ENCODE results near the gene CBX3.
A peak's percentile ranks its signal among the peaks of the same experiment; 100 is the strongest.
"Not testable (repeated sequence)": the region's sequence is repeated elsewhere in the genome, so short reads cannot be mapped to it uniquely, and the experiment has no call there.

CBX3 gene

GRCh38 chr7:26201247-26202018 is at the start of gene CBX3:
Gene CBX3, plus strand, starts transcription at chr7:26201745. Its CDS starts 1,254 bp downstream, at chr7:26202999.
- peak; percentile 96 for DNase-seq

GRCh38 chr7:26151953-26152781 is 49.4 kb upstream of the CBX3 start, which contains the start of gene NFE2L3:
Gene NFE2L3, plus strand, starts transcription at chr7:26152198. Its CDS starts 301 bp downstream, at chr7:26152499.
- DNase-seq = peak; percentile 95

DNA sequence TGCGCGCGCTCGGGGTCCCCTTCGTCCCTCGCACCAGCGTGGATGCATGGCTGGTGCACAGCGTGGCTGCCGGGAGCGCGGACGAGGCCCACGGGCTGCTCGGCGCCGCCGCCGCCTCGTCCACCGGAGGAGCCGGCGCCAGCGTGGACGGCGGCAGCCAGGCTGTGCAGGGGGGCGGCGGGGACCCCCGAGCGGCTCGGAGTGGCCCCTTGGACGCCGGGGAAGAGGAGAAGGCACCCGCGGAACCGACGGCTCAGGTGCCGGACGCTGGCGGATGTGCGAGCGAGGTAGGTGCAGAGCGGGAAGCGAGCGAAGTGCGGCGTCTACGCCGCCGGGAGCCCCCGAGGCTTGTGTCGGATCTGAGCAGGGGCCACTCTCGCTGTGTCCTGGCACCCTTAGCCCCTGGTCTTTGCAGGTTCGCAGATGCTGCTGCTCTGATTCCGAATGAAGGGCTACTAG is 48.7 kb upstream of the CBX3 start:
- peak; percentile 60 for DNase-seq

DNA sequence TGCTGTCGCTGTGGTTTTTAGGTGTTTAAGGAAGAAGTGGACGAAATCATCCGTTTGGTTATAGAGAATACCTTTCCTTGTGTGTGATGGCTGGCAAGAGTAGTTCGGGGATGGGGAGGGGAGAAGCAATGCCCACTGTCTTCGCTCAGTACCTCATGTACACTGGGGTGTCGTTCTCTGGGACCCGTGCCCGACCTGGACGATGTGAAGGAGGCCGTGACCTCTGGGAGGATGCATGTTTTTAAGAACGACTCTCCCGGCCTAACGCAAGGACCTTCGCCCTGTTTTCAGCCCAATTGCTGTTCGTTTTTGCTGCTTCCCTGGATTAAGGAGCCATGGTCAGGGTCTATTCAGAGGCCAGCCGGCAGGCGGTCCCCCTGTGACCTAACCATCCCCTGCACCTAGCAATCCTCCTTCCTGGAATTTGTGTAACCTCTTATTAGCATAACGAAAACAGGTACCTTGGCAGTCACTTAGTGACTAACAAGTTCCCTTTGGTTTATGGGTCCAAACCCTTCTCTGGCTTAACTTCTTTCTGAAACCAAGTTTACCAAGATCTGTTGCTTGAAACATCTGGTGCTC is 48.2 kb upstream of the CBX3 start:
- DNase-seq = peak; percentile 30

DNA sequence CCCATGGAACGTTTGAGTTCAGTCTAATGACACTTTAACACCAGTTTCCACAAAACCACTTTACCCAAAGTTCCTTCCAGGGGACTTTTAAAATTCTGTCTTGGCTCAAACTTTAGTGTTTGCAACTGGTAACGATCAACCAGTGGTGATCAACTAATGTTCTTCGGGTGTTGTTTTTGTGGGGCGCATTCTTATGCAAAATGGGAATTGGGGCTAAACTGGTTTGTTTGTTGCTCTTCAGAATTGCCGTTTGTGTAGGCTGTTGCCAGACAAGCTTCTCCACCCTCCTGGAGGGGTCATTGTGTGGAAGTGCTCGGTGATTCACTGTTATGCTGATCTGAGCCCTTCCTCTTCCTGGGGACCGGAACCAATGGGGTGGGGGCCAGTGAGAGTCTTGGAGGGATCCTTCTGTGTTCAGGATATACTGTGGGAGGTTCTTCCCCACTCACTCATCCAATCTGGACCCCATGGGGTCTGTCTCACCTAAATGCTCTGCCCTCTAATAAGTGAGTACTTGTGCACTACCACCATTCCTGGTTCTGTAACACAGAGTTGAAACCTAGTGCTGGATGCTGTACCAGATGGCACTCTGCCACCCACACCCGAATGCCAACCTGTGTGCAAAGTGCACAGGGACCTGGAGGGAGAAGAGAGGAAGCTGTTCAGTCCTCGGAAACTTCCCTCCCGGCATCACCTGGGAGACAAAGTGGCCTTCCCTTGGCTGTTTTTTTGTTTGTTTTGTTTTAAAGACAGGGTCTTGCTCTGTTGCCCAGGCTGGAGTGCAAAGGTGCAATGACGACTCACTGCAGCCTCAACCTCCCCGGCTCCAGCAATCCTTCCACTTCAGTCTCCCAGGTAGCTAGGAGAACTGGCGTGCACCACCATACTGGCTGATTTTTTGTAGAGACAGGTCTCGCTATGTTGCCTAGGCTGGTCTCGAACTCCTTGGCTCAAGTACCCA is 47.4 kb upstream of the CBX3 start:
- DNase-seq = peak; percentile 48

GRCh38 chr7:26155531-26156375 is 45.8 kb upstream of the CBX3 start:
- DNase-seq = peak; percentile 51

GRCh38 chr7:26156451-26157420 is 44.8 kb upstream of the CBX3 start:
- peak; percentile 58 for DNase-seq

- DNase-seq = no peak
Measured at GRCh38 chr7:26157520-26158105, 43.9 kb upstream of the CBX3 start.

- DNase-seq = no peak
Measured at GRCh38 chr7:26159243-26159642, 42.3 kb upstream of the CBX3 start.

DNA sequence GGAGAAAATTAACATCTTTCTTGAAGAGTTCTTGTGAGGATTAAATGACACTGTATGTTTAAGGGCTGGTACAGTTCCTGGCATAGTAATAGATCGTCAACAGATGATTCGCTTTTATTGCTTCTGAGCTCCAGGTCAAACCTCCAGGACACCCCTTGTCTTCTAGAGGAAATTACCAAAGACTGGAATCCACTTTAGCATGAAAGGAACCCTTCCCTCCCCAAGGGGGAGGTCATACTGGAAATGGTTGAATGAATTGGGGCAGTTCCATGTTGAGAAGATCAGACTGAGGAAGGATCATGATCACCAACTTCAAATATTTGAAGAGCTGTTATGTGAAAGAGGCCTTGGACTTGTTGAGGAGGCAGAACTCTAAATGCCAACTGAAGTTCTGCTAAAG is 40.6 kb upstream of the CBX3 start:
- no peak for DNase-seq

DNA sequence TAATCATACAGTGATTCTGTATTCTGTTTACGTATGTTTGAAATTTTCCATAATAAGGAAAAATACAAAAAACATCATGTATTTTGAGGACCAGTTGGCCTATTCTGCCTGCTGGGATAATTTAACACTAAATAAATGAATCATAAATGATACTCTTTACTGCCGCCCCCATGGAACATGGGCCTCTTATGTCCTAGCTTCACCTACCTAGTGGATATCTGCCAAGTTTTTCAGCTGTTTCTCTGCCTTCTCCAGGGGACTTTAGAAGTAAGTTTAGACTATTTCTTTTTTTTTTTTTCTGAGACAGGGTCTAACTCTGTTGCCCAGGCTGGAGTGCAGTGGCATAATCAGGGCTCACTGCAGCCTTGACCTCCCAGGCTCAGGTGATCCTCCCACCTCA is 39.1 kb upstream of the CBX3 start:
- no peak for DNase-seq

DNA sequence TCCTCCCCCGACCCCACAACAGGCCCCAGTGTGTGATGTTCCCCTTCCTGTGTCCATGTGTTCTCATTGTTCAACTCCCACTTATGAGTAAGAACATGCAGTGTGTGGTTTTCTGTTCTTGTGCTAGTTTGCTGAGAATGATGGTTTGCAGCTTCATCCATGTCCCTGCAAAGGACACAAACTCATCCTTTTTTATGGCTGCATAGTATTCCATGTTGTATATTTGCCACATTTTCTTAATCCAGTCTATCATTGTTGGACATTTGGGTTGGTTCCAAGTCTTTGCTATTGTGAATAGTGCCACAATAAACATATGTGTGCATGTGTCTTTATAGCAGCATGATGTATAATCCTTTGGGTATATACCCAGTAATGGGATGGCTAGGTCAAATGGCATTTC is 37.7 kb upstream of the CBX3 start:
- not testable (repeated sequence) for DNase-seq

GRCh38 chr7:26165950-26166683 is 35.4 kb upstream of the CBX3 start:
- no peak for DNase-seq

DNA sequence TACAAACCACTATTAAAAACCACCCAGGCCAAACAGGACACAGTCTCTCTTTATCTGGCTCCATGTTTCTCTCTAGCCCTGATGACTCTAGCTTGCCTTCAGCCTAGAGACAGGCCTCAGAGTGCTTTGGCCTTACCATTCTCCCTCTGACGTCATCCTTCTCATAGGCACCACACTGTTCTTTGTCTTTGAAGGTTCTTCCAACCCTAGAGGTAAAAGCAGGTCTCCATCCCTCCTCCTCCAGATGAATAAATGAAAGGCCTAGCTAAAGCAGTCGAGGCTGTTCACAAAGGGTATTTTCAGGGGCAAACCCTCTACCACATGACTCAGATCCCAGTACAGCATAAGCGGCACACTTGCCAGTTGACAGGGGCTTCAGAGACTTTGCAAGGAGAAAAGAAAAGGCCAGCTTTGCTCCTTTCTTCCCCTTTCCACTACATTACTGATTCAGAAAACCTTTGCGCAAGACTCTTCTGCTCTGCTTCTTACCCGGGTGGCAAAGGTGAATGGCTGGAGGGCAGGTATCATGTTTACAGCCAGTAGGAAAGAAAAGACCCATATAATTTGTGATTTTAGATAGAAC is 34.8 kb upstream of the CBX3 start:
- no peak for DNase-seq

DNA sequence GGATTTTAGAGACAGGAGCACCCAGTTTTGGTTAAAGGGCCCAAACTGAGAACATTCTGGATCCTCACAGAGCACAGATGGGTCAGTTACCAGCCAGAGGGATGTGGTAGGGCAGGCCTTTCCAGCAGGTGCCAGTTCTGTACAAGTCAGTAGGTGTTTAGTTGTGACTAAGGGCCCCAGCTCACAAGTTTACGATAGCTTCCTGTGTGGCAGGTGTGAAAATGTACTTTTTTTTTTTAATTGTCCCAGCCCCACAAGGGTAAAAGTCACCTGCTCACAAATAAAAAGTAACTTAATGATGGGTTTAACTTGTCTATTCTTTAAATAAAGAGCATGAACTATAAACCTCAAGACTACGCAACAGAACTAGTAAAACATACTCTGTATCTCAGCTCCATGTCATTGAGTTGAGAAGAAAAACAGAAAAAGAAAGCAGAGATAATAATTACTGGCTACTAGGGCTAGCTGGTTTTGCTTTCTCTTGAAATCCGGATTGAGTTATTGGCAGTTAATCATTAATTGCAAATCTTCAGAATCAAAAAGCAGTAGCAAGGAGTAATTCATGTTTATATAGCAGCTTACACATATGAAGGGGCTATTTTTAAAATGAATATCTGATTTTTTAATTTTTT is 34.1 kb upstream of the CBX3 start:
- no peak for DNase-seq

GRCh38 chr7:26168458-26169023 is 33.0 kb upstream of the CBX3 start:
- DNase-seq = no peak

DNA sequence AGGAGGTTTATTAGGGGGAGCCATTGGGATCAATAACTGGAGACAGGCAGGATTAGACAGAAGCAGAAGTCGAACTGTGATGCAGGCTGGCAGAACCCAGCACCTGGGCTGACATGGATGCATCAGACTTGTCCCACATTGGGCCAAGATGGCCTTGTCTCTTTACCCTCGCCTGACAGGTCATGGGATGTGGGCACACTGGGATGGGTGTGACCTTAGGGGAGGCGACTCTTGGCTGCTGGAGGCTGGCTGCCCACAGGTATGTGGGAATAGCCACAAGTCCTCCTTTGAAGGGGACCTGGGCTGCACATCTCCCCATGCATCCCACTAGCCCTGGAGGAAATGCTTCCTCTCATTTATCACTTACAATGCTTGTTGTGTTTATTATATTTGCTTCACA is 32.3 kb upstream of the CBX3 start:
- no peak for DNase-seq

- no peak for DNase-seq
Measured at GRCh38 chr7:26170663-26171062, 30.9 kb upstream of the CBX3 start.
